ENCODE measurements around the gene GRM1. TPM values are rescaled to one million over a fixed set of nuclear protein-coding genes. Genes with fewer than 3 reads are reported as not detected.
"Not testable (repeated sequence)": the region's sequence is repeated elsewhere in the genome, so short reads cannot be mapped to it uniquely, and the experiment has no call there.

Gene GRM1
- total RNA-seq, 1 donor from 2014 or later, result not detected

DNA sequence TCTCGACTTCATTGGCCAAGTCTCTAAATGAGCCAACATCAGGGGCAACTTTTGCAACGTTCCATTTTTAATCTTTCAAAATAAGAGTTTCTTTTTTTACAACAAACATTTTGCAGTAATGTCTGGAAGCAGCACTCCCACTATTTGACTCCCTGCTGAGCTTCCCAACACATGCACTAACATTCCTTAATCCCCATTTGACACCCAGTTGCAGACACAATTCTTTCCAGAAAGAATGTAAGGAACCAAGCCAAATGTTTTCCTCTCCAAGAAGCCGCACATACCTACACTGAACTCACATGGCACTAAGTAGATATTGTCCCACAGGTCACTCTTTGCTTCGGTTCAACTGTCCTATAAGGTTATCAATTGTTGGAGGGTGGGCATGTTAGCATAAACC lies 165.6 kb downstream of the GRM1 start:
- no peak for DNase-seq

- DNase-seq, result no peak
These were observed 171.3 kb downstream of the GRM1 start for GRCh38 chr6:146200176-146200575.

DNA sequence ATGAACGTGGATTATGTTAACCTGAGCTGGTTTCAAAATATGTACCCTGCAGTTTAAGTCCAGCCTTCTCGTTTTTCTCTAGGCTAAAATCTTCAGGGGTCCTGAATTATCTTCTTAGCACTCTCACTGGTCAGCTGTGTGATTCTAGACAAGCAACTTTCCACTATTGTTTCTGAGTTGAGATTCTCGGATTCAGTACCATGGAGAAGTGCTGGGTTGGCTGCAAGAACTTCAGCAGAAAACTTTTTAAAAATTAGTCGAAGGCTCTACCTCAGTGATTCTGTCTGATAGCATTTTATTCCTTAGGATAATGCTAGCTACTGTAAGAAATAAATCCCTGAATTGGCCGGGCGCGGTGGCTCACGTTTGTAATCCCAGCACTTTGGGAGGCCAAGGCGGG lies 173.7 kb downstream of the GRM1 start:
- no peak for DNase-seq

DNA sequence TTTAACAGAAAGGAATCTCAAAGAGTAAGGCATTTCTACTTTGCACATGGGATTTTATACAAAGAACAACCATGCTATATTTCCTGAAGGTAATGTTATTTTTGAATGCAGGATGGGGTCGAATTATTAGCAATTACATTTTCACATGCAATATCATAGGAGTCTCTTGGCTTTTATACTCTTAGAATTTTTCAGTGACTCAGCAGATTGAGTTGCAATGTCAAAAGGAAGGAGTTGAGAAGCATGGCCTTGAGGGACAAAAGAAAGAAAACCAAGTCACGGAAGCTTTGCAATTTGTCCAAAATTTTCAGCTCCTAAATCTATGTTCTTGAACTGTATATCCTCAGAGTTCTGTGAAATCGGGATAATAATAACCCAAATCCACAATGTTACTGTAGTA lies 181.1 kb downstream of the GRM1 start:
- DNase-seq, result no peak

- no peak for DNase-seq
These were observed 181.7 kb downstream of the GRM1 start for GRCh38 chr6:146210406-146211083.

- no peak for DNase-seq
These were observed 182.8 kb downstream of the GRM1 start for GRCh38 chr6:146211646-146212045.

DNA sequence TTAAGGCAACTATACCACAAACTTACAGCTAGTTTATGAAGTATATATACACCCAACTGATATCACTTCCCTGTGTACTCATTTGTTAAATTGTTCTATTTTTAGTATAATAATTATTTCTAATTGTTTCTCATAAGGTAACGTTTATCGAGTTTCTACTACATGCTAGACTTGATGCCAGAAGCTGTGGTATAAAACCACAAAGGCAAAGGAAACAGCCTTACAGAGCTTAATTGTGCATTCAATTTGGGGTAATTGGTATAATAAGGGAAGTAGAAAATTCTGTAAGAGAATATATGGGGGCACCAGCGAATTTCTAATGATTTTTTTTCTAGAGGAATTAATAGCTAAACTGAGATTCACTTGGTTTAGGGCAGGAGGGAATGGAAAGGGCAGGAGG lies 183.9 kb downstream of the GRM1 start:
- DNase-seq, result no peak

DNA sequence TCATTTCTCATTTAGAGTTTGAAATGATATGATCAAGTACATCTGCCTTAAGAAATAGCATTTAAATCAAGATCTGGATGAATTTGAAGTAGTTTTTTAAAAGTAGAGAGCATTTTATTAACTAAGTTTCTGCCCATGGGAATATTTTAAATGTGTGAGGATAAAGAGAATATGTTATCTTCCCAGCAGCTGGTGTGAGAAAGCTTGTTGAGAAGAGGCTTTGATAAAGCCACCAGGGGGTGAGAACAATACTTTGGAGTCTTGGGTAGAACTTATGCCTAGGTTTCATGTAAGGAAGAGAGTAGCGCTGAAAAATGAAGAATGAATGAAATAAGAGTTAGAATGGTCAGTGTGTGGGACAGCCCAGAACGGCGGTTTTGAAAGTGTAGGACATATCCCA lies 190.2 kb downstream of the GRM1 start:
- no peak for DNase-seq

DNA sequence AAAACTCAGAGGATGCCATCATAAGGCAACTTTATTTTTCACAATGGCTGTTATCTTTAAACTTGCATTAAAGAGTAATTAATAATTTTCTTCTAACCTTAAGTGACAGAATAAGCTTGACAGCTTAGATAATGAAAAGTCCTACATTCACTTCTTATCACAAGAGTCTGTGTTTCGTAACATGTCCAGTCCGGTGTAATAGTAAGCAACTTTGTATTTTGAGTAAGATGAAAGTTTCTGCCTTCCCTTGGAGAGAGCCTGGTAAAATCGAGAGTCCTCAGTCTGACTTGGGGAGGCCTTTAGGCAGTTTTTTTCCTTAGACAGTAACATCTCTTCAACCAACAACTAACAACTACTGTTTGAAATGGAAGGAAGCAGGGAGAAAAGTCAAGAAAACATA lies 195.6 kb downstream of the GRM1 start:
- no peak for DNase-seq

- no peak for DNase-seq
These were observed 196.1 kb downstream of the GRM1 start for GRCh38 chr6:146224988-146225387.

DNA sequence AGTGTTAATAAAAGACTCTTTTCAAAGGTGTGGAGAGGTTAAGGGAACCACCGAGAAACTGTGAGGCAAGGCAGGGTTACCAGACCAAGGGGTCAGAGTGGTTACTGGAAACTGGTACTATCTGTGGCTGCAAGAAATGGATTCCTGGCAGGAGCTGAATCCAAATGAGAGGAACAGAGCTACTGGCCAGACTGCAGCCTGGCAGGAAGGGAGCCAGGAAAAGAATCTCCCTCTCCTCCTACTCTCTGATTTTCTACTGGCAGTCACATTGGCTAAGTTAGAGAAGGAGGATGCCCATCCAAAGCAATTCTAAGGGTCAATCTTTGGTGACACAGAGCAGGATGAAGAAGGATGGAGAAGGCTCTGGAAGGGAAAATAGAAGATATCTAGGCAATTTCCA lies 211.5 kb downstream of the GRM1 start:
- no peak for DNase-seq

GRCh38 chr6:146240807-146241206 lies 211.9 kb downstream of the GRM1 start:
- no peak for DNase-seq

DNA sequence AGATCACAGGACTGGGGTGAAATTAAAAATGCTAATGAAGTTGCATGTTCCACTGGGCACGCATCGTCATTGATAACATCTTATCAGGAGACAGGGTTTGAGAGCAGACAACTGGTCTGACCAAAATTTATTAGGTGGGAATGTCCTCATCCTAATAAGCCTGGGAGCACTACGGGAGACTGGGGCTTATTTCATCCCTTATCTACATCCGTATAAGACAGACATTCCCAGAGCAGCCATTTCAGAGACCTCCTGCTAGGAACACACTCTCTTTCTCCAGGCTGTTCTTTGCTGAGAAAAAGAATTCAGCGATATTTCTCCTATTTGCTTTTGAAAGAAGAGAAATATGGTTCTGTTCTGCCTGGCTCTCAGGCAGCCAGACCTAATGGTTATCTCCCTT lies 214.8 kb downstream of the GRM1 start:
- not testable (repeated sequence) for DNase-seq

DNA sequence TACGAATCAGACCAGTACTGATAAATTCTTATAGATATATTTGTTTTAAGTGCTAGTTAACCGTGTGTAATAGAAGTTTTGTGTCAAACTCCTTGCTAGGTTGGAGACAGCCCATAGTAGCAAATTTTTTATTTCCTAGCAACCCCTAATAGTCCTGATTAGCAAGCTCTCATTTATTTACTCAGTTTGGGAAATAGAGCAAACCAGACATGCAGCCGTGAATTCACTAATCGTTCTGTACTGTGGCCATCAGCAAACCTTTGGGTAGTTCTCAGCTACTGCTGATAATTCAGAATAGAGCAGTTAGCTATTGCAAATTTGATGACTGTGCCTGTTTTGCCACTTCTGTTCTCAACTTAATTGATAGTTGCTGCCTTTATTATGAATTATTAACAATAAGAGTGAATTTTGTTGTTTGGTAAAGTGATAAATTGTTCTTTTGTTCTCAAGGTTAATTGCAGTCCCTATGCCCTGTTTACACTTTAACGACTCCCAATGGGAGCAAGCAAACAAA lies 215.8 kb downstream of the GRM1 start:
- no peak for DNase-seq

GRCh38 chr6:146246028-146246427 lies 217.2 kb downstream of the GRM1 start:
- DNase-seq, result no peak

GRCh38 chr6:146253691-146254090 lies 224.8 kb downstream of the GRM1 start:
- DNase-seq, result no peak

GRCh38 chr6:146258206-146258605 lies 229.3 kb downstream of the GRM1 start:
- DNase-seq, result no peak

- no peak for DNase-seq
These were observed 232.0 kb downstream of the GRM1 start for GRCh38 chr6:146260886-146261285.

- no peak for DNase-seq
These were observed 236.2 kb downstream of the GRM1 start for GRCh38 chr6:146265056-146265455.

- DNase-seq, result no peak
These were observed 238.6 kb downstream of the GRM1 start for GRCh38 chr6:146267447-146267846.

GRCh38 chr6:146267946-146268345 lies 239.1 kb downstream of the GRM1 start:
- no peak for DNase-seq

GRCh38 chr6:146269482-146269881 lies 240.6 kb downstream of the GRM1 start:
- no peak for DNase-seq

DNA sequence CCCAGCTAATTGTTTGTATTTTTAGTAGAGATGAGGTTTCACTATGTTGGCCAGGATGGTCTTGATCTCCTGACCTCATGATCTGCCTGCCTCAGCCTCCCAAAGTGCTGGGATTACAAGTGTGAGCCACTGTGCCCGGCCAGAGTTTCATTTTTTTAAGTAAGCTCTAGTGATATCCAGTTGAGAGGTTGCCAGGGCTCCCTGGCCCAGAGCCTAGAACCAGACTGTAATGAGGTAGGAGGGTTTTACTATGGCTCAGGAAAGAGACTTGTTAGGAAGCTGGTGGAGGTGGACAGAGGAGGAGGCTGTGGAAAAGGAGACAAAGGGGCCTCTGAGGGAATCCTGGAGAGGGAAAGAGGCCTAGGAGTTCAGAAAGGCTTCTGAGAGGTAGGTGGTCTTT lies 242.3 kb downstream of the GRM1 start:
- peak; percentile 47 for DNase-seq

GRCh38 chr6:146273490-146273889 lies 244.6 kb downstream of the GRM1 start:
- DNase-seq, result no peak

- no peak for DNase-seq
These were observed 248.3 kb downstream of the GRM1 start for GRCh38 chr6:146277142-146277541.
